GDM1 (cell line): Measurements from ENCODE around the gene B4GALT5.

Source experiments
- DNase-seq: peaks from one replicate; lab custom pipeline; 2025; lab: John Stamatoyannopoulos, UW

B4GALT5 gene

DNA sequence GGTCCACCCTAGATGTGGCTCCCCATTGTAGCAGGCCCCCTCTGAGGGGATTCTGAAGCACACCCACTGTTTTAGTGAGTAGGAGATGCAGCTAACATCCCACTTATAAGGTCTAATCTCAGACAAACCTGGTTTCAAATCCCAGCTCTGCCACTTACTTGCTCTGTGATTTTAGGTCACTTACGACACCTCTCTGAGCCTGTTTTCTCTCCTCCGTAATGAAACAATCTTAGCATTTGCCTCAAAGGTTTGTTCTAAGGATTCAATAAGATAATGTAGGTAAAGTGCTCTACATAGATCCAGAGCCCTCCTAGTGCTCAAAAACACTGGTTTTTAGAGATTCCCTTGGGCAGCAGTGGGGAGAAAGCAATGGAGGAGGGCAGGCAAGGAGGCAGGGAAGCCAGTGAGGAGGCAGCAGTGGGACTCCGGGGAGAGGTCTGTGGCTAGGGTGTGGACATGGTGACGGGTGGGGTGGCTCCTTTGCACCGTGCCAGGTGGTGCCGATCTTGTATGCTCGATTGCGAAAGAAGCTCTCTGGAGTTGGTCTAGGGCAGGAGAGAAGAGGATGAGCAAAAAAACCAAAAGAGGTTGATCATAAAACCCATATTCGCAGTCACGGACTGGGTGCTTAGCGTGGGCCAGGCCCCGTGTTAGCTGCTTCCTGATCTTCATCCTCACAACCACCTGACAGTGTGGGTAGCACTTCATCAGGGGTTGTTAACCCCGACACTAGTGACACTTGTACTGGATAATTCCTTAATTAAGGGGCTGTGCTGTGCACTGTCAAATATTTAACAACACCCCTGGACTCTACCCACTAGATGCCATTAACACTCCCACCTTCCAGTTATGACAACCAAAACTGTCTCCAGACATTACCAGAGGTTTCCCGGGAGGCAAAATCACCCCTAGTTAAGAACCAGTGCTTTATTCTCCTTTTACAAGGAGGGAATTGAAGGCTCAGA is 129.0 kb downstream of the B4GALT5 start:
- DNase-seq, result no peak

GRCh38 chr20:49583669-49584417 is 129.8 kb downstream of the B4GALT5 start:
- DNase-seq, result no peak

DNA sequence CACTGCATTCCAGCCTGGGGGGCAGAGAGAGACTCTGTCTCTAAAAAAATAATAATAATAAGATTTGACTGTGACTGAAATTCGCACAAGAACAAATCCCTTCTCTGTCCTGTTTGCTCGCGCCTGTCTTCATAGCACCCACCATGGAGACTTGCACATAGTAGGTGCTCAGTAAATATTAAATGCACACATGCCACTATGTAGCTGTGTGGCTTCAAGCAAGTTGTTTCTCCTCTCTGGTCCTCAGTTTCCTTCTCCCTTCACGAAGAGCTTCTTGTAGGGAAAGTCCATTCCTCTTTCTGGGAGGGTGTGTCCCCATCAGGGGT is 130.4 kb downstream of the B4GALT5 start:
- DNase-seq, result no peak
